ENCODE data around the gene KLHL22.

DNA sequence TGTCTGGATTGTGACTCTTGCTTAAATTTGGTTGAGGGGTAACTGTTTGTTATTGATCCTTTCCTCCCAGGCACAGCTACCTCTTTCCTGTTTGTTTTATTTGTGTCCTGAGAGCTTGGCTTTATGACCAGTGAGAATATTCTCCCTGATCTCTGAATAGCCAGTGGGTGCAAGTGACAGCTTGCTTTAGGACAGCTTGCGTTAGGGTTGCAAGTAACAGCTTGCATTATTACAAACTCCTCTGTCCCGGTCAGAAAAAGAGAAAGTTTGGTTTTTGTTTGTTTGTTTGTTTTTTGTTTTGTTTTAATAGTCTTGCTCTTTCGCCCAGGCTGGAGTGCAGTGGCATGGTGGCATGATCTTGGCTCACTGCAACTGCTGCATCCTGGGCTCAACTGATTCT lies 3.3 kb upstream of the KLHL22 start:
- no peak for TF ChIP-seq YY1 (IDR thresholded peaks at IDR 0.05; ENCODE audit: low read depth)
- TF ChIP-seq CEBPB (IDR thresholded peaks at IDR 0.05), result no peak
- no peak for TF ChIP-seq TAF1 (IDR thresholded peaks at IDR 0.05; ENCODE audit: low read depth)
- TF ChIP-seq EP300 (IDR thresholded peaks at IDR 0.05; ENCODE audit: borderline replicate concordance), result no peak
- no peak for TF ChIP-seq EGR1 (IDR thresholded peaks at IDR 0.05)
- TF ChIP-seq, protein P1, sequence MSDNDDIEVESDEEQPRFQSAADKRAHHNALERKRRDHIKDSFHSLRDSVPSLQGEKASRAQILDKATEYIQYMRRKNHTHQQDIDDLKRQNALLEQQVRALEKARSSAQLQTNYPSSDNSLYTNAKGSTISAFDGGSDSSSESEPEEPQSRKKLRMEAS (IDR thresholded peaks at IDR 0.05), result no peak
- TF ChIP-seq, protein P2, sequence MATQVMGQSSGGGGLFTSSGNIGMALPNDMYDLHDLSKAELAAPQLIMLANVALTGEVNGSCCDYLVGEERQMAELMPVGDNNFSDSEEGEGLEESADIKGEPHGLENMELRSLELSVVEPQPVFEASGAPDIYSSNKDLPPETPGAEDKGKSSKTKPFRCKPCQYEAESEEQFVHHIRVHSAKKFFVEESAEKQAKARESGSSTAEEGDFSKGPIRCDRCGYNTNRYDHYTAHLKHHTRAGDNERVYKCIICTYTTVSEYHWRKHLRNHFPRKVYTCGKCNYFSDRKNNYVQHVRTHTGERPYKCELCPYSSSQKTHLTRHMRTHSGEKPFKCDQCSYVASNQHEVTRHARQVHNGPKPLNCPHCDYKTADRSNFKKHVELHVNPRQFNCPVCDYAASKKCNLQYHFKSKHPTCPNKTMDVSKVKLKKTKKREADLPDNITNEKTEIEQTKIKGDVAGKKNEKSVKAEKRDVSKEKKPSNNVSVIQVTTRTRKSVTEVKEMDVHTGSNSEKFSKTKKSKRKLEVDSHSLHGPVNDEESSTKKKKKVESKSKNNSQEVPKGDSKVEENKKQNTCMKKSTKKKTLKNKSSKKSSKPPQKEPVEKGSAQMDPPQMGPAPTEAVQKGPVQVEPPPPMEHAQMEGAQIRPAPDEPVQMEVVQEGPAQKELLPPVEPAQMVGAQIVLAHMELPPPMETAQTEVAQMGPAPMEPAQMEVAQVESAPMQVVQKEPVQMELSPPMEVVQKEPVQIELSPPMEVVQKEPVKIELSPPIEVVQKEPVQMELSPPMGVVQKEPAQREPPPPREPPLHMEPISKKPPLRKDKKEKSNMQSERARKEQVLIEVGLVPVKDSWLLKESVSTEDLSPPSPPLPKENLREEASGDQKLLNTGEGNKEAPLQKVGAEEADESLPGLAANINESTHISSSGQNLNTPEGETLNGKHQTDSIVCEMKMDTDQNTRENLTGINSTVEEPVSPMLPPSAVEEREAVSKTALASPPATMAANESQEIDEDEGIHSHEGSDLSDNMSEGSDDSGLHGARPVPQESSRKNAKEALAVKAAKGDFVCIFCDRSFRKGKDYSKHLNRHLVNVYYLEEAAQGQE (IDR thresholded peaks at IDR 0.05; ENCODE audit: low read depth), result no peak
- TF ChIP-seq TCF12 (IDR thresholded peaks at IDR 0.05; ENCODE audit: low read depth), result no peak
- no peak for TF ChIP-seq ZBTB7A (IDR thresholded peaks at IDR 0.05; ENCODE audit: low read depth)
- no peak for TF ChIP-seq CREB1 (IDR thresholded peaks at IDR 0.05; ENCODE audit: low read depth)
- TF ChIP-seq, protein P3, sequence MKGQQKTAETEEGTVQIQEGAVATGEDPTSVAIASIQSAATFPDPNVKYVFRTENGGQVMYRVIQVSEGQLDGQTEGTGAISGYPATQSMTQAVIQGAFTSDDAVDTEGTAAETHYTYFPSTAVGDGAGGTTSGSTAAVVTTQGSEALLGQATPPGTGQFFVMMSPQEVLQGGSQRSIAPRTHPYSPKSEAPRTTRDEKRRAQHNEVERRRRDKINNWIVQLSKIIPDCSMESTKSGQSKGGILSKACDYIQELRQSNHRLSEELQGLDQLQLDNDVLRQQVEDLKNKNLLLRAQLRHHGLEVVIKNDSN (IDR thresholded peaks at IDR 0.05), result no peak
- TF ChIP-seq RAD21 (IDR thresholded peaks at IDR 0.05; ENCODE audit: low read depth), result no peak
- no peak for TF ChIP-seq FOXM1 (IDR thresholded peaks at IDR 0.05; ENCODE audit: borderline replicate concordance, low read depth)
- TF ChIP-seq NFIC (IDR thresholded peaks at IDR 0.05), result no peak
